Stimulated activated CD4-positive, alpha-beta T cell treated with anti-CD3 and anti-CD28 coated beads, TNF-alpha, amount 100 ng/mL, for 1 hour (primary cell): ENCODE results near the gene GSDMA.

Experiments used
- DNase-seq, 3 donors: peaks; one replicate each; pipeline ENCODE4 v3.0.0-alpha.2; 2020; ENCODE audit warnings: low read depth in 3 of 3, low spot score in 1 of 3

The GSDMA gene

DNA sequence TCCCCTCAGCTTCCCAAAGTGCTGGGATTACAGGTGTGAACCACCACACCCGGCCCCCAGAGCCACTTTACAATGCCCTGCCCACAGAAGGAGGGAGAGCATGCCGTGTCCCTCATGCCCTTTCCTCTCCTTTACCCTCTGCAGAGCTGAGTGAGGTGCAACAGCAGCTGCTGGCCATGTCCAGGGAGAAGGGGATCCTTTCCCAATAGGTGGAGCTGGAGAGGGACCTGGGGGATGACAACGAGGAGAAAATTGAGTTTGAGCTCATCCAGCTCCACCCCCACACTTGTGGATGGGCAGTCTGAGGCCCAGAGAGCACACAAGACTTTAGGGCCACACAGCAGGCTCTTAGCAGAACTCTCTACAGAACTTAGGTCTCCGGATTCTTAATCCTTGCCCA is 7.9 kb upstream of the GSDMA start:
- no peak for DNase-seq

GRCh38 chr17:39955726-39956225 is 7.0 kb upstream of the GSDMA start:
- no peak for DNase-seq

DNA sequence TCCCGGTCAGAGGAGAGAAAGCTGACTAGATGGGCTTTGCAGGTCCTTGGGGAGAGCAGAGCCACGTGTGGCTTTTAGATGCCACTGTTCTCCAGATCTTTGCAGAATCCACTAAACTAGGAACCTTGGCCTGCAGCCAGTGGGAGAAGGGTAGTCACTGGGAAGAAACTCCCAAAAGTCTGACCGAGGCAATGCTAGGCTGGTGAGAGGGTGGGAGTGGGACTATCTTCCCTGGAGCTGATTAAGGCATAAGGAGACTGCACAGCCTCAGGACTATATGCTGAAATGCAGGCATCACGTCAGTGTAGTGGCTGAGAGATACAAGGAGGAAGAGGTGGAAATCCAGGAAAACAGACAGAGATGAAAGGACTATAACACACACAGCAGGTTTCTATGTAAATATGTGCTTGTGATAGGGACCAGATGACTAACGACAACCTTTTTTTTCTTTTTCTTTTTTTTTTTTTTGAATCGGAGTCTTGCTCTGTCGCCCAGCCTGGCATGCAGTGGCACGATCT is 2.2 kb upstream of the GSDMA start:
- no peak for DNase-seq

GRCh38 chr17:39963829-39964228 is 1.0 kb downstream of the GSDMA start:
- peak in 2 of 3 donors; percentile 17 to 24 for DNase-seq

GRCh38 chr17:39965017-39965699 is 2.4 kb downstream of the GSDMA start:
- DNase-seq, result no peak

GRCh38 chr17:39966771-39967170 is 4.0 kb downstream of the GSDMA start:
- DNase-seq, result no peak

- no peak for DNase-seq
These were observed 6.0 kb downstream of the GSDMA start for GRCh38 chr17:39968761-39969160.

- no peak for DNase-seq
These were observed 6.6 kb downstream of the GSDMA start for GRCh38 chr17:39969375-39969774.

- DNase-seq, result no peak
These were observed 7.4 kb downstream of the GSDMA start for GRCh38 chr17:39970157-39970692.

DNA sequence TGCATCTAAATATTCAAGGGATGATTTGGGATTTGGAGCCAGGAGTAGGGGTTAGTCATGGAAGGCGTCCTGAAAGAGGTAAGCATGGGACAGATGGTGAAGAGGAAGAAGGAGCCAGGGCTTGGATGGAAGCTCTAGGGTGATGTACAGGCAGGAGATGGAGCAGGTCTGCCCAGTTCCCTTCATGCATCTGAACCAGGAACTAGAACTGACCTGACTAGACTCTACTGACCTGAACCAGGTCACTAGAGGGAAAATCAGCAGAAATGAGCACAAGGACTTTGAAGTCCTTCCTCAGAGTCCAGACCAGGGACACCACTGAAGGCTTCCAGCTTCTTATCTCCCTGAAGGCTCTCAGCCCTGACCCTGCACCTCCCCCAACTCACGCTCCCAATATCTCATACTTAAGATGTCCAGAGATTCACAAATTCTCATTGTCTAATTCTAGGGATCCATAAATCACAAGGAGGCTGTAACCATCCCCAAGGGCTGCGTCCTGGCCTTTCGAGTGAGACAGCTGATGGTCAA is 8.3 kb downstream of the GSDMA start:
- no peak for DNase-seq

DNA sequence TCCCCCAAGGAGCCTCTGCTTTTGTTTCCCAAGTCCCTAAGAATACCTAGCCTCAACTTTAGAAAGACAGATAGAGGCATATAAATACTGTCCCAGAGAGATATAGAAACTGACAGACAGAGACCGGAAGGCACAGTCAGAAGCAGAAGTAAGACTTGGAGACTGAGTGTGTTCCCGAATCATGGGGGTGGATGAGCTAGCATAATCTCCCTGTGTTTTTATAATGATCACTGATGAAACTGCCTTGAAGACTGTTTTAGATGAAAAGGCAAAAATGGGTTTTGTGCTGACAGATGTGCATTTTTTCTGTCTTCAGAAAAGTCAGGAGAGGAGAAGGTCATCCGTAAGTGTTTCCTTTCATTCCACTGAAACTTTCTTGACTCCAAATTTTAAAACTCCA is 9.5 kb downstream of the GSDMA start:
- no peak for DNase-seq

- DNase-seq, result no peak
These were observed 10.7 kb downstream of the GSDMA start for GRCh38 chr17:39973496-39973895.

DNA sequence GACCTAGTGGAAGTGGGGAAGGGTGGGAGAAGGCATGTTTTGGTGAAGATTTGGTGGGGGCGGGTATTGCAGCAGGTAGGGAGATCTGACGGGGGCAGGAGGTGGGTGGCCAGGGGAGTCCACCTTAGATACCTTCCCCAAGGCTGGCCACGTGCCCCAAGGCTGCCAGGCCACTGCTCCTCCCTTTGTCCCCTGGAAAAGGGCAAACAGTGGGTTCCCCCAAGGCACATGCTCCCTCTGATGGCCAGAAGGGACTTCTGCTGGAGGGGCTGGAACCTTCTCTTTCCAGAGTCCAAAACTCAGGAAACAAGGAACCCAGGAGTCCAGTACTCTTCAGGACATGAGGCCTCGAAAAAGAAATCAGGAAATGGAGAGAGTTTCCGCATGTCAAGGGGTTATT is 11.6 kb downstream of the GSDMA start:
- no peak for DNase-seq

DNA sequence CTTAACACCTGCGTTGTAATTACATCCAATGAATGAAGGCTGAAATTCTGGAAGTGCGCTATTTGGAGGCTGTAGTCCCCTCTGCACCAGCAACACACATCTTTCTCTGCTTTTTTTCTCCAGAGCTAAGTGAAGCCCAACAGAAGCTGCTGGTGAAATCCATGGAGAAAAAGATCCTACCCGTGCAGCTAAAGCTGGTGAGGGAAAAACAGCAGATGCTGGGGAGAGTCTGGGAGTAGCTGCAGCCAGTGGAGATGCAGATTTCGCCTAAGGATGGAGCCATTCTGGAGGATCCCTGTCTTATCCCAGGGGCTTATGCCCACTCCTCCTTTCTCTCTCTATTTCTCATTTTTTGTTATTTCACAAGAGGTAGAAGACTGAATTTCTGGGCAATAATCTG is 13.0 kb downstream of the GSDMA start:
- DNase-seq, result no peak

- DNase-seq, result no peak
These were observed 16.3 kb downstream of the GSDMA start for GRCh38 chr17:39979016-39979670.

- DNase-seq, result no peak
These were observed 17.1 kb downstream of the GSDMA start for GRCh38 chr17:39979893-39980350.

- DNase-seq, result peak; percentile 93 to 97 (median 94)
These were observed 17.8 kb downstream of the GSDMA start, which contains the start of gene PSMD3 for GRCh38 chr17:39980351-39981206. PSMD3 (plus strand) TSS chr17:39980807; CDS start chr17:39980971, 164 bp downstream.

DNA sequence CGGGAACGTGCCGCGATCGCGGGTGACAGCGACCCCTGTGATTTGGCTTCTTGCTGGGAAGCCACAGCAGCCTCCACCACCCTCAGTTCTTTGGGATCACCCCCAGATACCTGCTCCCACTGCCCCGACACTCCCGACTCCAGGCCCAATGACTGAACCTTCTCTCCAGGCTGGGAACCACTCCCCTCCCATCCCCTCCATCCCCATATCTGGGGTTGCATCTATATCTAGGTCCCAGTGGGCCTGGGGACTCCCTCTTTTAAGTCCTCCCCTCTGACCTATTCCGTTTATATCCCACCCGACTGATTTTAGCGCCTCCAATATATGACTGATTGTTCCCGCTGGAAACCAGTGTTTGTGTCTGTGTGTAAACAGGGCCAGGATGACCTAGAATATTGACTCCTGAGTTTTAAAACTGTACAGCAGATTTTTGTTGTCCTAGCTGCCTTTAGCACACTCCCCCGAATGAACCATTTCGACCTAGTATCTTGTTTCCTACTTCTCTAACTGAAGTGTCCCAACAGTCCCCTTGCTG is 18.5 kb downstream of the GSDMA start:
- DNase-seq, result no peak

DNA sequence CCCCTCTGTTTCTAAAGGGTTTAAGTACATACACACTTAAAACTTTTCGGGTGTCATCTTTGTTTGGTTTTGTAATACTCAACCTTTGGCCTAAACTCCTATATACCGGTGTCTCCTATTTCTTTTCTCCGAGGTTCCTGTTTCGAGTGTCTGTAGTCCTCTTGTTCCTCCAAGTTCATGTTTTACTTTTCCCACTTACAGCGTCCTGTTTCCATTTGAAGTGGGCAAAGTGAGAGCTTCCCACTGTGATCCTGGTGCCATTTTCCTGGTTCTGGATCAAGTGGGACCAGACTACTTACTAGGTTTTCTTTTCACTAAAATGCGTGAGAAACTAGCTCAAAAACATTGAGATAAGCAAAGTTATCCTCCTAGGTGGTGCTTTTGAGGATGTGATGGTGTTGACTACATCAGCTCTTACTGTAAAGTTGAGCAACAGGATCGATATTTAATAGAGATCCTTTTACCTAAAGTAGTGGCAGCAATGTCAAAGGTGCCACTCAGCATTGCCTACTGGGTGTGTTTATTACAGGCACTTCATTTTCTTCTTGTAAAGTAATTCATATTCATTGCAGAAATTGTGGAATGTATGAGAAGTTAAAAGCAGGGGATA is 19.1 kb downstream of the GSDMA start:
- no peak for DNase-seq

DNA sequence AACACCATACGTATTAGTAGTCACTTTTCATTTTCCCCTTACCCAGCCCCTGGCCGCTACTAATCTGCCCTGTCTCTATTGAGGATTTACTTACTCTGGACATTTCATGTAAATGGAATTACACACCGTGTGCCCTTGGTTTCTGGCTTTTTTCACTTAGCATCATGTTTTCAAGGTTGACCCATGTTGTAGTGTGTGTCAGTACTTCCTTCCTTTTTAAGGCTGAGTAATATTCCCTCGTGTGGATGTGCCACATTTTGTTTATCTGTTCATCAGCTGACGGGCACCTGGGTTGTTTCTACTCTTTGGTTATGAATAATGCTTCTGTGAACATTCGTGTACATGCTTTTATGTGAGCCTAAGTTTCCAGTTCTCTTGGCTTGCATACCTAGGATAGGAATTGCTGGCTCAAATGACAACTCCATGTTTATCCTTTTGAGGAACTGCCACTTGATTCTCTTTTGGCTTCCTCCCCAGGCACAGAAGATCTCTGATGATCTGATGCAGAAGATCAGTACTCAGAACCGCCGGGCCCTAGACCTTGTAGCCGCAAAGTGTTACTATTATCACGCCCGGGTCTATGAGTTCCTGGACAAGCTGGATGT is 25.5 kb downstream of the GSDMA start:
- no peak for DNase-seq
